ENCODE results near the gene FAM210B.
"Not testable (repeated sequence)": the region's sequence is repeated elsewhere in the genome, so short reads cannot be mapped to it uniquely, and the experiment has no call there.

FAM210B gene

GRCh38 chr20:56391596-56392131, 32.9 kb downstream of the FAM210B start:
- peak; percentile 74 for FAIRE-seq
- DNase-seq (ENCODE audit: insufficient read length, low spot score), result no peak

- peak; percentile 100 for FAIRE-seq
- peak; percentile 100 for DNase-seq (ENCODE audit: insufficient read length, low spot score)
Measured at GRCh38 chr20:56392132-56392880, 33.5 kb downstream of the FAM210B start, which contains the start of the genes AURKA and CSTF1. Gene AURKA, minus strand, starts transcription at chr20:56392215. Its CDS starts 4,018 bp downstream, at chr20:56388197. Gene CSTF1, plus strand, starts transcription at chr20:56392645. Its CDS starts 2,908 bp downstream, at chr20:56395553.

DNA sequence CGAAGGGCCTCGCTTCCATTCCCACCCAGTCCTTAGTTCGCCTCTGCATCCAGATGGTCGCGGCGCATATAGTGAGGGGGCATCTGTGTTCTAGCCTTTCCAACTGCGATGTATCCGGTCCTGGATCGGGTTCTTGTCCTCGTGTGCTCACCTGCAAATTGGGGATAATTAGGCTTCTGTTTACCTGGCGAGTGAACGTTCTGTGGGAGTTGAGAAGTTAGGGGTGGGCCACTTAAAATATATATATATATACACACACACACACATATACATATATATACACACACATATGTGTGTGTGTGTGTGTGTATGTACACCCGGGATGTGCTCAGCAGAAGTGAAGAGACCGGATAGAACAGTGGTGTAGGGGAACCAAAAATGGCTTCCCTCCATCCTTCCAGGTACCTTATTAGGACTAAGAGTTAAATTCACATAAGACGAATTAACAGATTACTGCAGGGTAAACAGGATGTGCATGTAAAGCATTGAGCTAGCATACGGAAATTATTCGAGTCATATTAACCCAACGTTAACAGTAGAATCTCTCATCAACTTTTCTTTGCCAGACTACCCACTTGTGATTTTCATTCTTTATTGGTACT, 34.2 kb downstream of the FAM210B start:
- peak; percentile 80 for FAIRE-seq
- DNase-seq (ENCODE audit: insufficient read length, low spot score), result no peak

DNA sequence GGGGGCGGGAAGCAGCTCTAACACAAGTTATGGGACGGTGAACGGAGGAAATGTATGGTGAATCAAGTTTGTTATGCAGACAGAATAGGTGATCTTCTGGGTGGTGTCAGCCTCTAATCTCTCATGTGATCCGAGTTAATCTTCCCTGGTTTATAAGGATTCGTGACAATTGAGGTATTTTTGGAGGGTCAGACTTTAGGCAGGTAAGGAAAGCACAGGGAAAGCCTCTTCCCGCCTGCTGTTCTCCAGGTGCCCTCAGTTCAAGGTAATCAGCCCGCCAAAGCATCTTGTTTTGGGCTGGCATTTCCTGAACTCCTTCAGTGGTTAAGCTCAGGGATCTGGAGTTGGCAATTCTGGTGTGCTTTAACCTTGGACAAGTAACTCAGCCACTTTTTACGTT, 34.9 kb downstream of the FAM210B start:
- FAIRE-seq (no peak), DNase-seq (ENCODE audit: insufficient read length, low spot score) (no peak)

DNA sequence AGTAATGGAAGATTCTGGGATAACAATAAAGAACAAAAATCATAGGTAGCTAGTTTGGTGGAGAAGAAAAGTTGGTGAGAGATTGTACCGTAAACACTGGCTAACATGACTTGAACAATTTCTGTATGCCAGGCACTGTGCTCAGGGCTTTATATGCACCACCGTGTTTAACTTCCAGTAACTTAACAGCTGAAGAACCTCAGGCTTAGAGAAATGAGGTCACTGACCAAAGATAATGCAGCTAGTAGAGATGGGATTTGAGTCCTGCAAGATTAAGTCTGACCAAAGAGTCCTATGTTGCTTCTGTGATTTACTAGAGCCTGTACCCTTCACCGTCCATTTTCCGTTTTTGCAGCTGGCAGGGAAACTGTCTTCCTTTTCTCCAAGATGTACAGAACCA, 36.4 kb downstream of the FAM210B start:
- DNase-seq (ENCODE audit: insufficient read length, low spot score) (no peak), FAIRE-seq (no peak)

DNA sequence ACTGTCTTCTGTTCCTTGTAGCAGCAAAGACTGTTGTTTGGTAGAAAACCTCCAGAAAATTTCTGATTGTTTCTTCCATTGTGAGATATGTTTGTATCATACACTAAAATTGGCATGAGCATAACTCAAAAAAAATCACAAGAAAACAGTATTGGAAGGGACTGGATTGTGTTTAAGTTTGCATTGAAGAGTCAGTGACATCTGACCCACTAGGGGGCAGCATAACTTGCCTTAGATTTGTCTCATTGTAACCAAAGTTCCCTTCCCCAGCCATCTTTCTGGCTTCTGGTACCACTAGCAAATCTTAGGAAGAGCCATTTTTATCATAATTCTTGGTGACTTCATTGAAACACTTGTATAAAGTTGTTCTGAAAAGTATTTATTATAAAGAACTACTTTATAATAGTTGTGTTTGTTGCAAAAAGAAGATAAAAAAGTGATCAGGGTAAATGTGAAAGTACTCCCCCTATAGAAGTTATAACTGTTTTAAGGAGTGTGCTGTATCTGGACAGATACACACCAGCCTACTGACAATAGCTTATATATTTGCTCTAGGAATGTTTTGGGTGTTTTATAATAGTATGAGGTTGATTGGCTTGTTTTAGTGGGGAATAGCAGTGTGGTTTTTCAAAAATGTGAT, 41.3 kb downstream of the FAM210B start:
- DNase-seq (ENCODE audit: insufficient read length, low spot score) (peak; percentile 87), FAIRE-seq (peak; percentile 96)

DNA sequence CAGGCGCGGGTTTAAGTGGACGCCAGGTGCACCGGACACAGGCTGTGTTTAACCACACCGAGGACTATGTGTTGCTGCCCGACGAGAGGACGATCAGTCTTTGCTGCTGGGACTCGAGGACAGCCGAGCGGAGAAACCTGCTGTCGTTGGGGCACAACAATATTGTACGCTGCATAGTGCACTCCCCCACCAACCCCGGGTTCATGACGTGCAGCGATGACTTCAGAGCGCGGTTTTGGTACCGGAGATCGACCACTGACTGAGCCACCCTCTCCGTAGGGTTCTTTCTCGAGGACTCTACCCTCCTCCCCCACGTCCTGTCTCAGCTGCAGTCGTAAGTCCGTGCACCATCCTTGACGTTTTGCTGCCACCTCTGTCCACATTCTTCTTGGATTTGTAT, 44.7 kb downstream of the FAM210B start:
- DNase-seq (ENCODE audit: insufficient read length, low spot score) (no peak), FAIRE-seq (peak; percentile 80)

GRCh38 chr20:56405356-56405755, 46.6 kb downstream of the FAM210B start:
- not testable (repeated sequence) for DNase-seq (ENCODE audit: insufficient read length, low spot score); FAIRE-seq

GRCh38 chr20:56406910-56407309, 48.1 kb downstream of the FAM210B start:
- FAIRE-seq (no peak), DNase-seq (ENCODE audit: insufficient read length, low spot score) (no peak)

DNA sequence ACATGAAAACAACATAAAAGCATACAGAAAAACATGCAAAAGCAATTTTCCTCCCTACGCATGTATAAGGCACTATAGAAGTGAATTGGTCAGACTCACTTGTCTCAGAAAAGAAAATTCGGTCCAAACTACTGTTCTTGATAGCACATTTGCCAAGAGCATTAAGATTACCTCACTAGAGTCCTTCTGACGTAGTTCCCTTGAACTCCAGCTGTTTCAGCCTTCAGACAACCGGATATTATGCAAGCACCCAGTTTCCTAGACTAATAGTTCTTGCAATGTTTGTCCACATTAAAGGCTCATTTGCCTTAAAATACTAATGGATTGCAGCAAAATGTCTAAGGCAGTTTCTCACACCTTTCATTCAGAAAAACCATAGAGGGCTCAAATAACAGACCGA, 50.7 kb downstream of the FAM210B start:
- DNase-seq (ENCODE audit: insufficient read length, low spot score) (no peak), FAIRE-seq (no peak)

GRCh38 chr20:56409956-56410355, 51.2 kb downstream of the FAM210B start:
- no peak for FAIRE-seq
- DNase-seq (ENCODE audit: insufficient read length, low spot score), result no peak

DNA sequence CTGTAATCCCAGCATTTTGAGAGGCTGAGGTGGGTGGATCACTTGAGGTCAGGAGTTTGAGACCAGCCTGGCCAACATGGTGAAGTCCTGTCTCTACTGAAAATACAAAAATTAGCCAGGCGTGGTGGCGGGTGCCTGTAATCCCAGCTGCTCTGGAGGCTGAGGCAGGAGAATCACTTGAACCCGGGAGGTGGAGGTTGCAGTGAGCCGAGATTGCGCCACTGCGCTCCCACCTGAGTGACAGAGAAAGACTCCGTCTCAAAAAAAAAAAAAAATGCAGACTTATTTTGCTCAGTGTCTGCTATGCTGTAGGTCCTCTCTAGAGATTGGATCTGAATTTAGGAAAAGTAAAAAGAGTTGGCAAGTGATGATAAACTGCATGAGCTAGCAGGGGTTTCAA, 52.5 kb downstream of the FAM210B start:
- FAIRE-seq; DNase-seq (ENCODE audit: insufficient read length, low spot score): not testable (repeated sequence)

- no peak for FAIRE-seq
Measured at GRCh38 chr20:56411759-56412472, 53.1 kb downstream of the FAM210B start, which contains the start of gene CASS4. Gene CASS4, plus strand, starts transcription at chr20:56412260. Its CDS starts 199 bp downstream, at chr20:56412459.

DNA sequence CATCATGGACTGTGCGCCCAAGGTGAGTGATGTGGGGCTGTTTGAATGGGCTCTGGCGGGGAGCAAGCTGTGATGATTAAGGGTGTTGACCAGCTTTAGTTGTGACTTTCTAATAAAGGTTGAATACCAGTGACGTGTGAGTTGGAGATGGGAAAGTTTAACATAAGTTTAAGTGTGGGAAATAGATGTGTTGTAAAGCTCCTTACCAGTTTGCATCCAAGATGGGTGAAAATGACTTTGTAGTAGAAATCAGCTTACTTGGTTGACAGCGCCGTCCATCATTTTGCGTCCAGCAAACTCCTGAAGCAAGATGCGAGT, 53.7 kb downstream of the FAM210B start:
- DNase-seq (ENCODE audit: insufficient read length, low spot score), result no peak
- FAIRE-seq, result peak; percentile 77

More at GRCh38 chr20:56411759-56412472, 53.1 kb downstream of the FAM210B start, which contains the start of gene CASS4:
- no peak for DNase-seq (ENCODE audit: insufficient read length, low spot score)

DNA sequence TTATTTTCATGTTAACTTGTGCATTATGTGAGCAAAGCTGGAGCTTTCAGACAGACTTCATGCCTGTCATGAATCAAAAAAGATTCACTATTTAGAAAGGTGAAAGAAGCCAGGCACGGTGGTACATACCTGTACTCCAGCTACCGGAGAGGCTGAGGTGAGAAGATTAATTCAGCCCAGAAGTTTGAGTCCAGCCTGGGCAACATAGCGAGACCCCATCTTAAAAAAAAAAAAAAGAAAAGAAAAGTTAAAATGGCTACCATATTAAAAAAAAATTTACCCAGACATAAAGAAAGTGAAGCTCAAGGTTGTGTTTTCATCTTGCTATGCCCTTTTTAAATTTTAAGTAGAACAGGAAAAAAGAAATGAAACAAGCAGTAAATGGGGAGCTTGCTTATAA, 54.2 kb downstream of the FAM210B start:
- DNase-seq (ENCODE audit: insufficient read length, low spot score) (no peak), FAIRE-seq (no peak)

GRCh38 chr20:56414842-56415765, 56.3 kb downstream of the FAM210B start:
- FAIRE-seq (peak; percentile 94), DNase-seq (ENCODE audit: insufficient read length, low spot score) (no peak)

DNA sequence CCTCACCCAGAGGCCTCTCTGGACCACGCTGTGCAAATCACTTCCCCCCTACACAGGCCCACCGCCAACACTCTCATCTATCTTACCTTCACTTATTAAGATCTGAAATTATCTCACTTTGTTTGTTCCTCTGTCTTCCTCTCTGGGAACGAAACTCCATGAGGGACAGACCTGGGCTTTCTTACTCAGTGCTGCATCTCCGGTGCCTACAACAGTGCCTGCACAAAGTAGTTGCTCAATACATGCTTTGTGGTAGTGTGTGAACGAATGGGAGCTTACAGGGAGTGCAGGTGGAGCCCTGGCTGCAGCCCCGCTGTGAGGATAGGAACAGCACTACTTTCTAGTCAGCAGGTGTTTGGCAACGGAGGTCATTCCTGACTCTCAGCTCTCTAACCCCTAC, 58.6 kb downstream of the FAM210B start:
- DNase-seq (ENCODE audit: insufficient read length, low spot score), result no peak
- peak; percentile 26 for FAIRE-seq

DNA sequence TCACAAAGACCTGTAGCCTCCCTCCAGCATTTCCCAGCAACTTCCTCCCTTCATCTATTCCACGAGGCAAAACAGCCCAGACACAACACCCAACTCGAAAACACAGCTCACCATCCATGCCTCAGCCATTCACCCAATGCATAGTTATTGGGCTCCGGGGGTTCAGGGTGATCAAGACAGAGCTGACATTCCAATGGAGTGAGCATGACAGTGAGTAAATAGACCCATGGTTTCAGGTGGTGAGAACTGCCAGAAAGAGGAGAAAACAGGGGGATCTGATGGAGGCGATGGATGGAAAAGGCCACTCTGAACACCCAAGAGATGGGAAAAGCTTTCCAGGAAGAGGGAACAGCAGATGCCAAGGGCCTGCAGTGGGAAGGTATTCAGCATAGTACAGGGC, 59.1 kb downstream of the FAM210B start:
- FAIRE-seq, result peak; percentile 98

More for the DNA sequence above, 59.1 kb downstream of the FAM210B start:
- DNase-seq (ENCODE audit: insufficient read length, low spot score), result no peak

All from HTR-8/SVneo (cell line).